OCI-LY7 (cell line): ENCODE data around the gene CCDC9B. TPM values are rescaled to one million over a fixed set of nuclear protein-coding genes. Genes with fewer than 3 reads are reported as not detected.

Experiments used
- BruUV-seq: library from RNA; stranded (reverse); fragments of 400-500 nt; replicated peaks from 2 replicates; lab custom pipeline; 2021; lab: Mats Ljungman, UMichigan
- CTCF ChIA-PET: fragments of 300-600 bp; sonication (Branson Sonifier 250); formaldehyde crosslinking; loops from one replicate; lab custom pipeline; 2022; ENCODE audit warnings: antibody characterized with exemption; ENCODE audit not compliant: unreplicated experiment; lab: Charles Lee
- POLR2A ChIA-PET: fragments of 300-600 bp; sonication (Branson Sonifier 250); formaldehyde crosslinking; loops from one replicate; lab custom pipeline; 2022; ENCODE audit warnings: antibody characterized with exemption; lab: Charles Lee
- DNase-seq: peaks from one replicate; pipeline ENCODE4 v3.0.0-alpha.2; 2015; ENCODE audit warnings: low spot score
- H2AFZ ChIP-seq: fragments of 200-600 bp; sonication (generic), shearing (Covaris generic); 2 replicates; pipeline ENCODE4 v1.6.1; 2014; ENCODE audit warnings: mild to moderate bottlenecking, antibody characterized with exemption, low read length, moderate library complexity
- H3K27ac ChIP-seq: fragments of 200-600 bp; sonication (generic); 2 replicates; pipeline ENCODE4 v1.5.1; 2014; ENCODE audit warnings: mixed run types, low read depth, mild to moderate bottlenecking, moderate library complexity, low read length, inconsistent platforms; ENCODE audit not compliant: poor library complexity, severe bottlenecking
- H3K36me3 ChIP-seq: fragments of 200-600 bp; sonication (generic); 2 replicates; pipeline ENCODE4 v1.6.1; 2014; ENCODE audit warnings: mild to moderate bottlenecking, antibody characterized with exemption, low read length, moderate library complexity, mixed read lengths; ENCODE audit not compliant: insufficient read depth
- H3K4me1 ChIP-seq: fragments of 200-600 bp; sonication (generic); 2 replicates; pipeline ENCODE4 v1.5.1; 2014; ENCODE audit warnings: mild to moderate bottlenecking, low read length; ENCODE audit not compliant: insufficient read depth, poor library complexity, severe bottlenecking
- H3K4me2 ChIP-seq: fragments of 200-600 bp; sonication (generic); 2 replicates; pipeline ENCODE4 v1.6.1; 2014; ENCODE audit warnings: mild to moderate bottlenecking, low read length
- H3K4me3 ChIP-seq: fragments of 200-600 bp; sonication (generic); 2 replicates; pipeline ENCODE4 v1.5.1; 2014; ENCODE audit warnings: mild to moderate bottlenecking, low read depth, low read length; ENCODE audit not compliant: poor library complexity, severe bottlenecking
- H3K79me2 ChIP-seq: fragments of 200-600 bp; sonication (generic); 2 replicates; pipeline ENCODE4 v1.6.1; 2016; ENCODE audit warnings: low read depth, mild to moderate bottlenecking, low read length, moderate library complexity, mixed read lengths; ENCODE audit not compliant: insufficient read depth
- H3K9me2 ChIP-seq: fragments of 200-600 bp; sonication (generic); 2 replicates; pipeline ENCODE4 v1.6.1; 2016; ENCODE audit warnings: mild to moderate bottlenecking, low read length, mixed read lengths; ENCODE audit not compliant: insufficient read depth
- H3K9me3 ChIP-seq: fragments of 200-600 bp; sonication (generic); 2 replicates; pipeline ENCODE4 v1.6.1; 2014; ENCODE audit warnings: mild to moderate bottlenecking, mixed run types, low read length, mixed read lengths
- H4K20me1 ChIP-seq: fragments of 200-600 bp; sonication (generic); 2 replicates; pipeline ENCODE4 v1.6.1; 2014; ENCODE audit warnings: mild to moderate bottlenecking, antibody characterized with exemption, low read length, moderate library complexity, mixed read lengths; ENCODE audit not compliant: insufficient read depth
- EZH2phosphoT487 ChIP-seq: fragments of 200-600 bp; sonication (generic); IDR thresholded peaks from 2 replicates; pipeline ENCODE4 v1.6.1; 2018; ENCODE audit warnings: low read depth, borderline replicate concordance, mild to moderate bottlenecking, mixed run types, antibody characterized with exemption, low read length, moderate library complexity, mixed read lengths
- intact Hi-C: fragments of 100-400 bp; cut with micrococcal nuclease; formaldehyde crosslinking; loops from one replicate; pipeline ENCODE4 v1.10.0; 2022; ENCODE audit not compliant: unreplicated experiment
- total RNA-seq, 2 experiments: library from RNA; depleted of rRNA in 1 of 2; stranded (reverse); fragments of >200 nt in 1 of 2; shearing (Covaris generic) in 1 of 2; gene quantifications; 2 replicates each; pipeline ENCODE4 v1.2.3, GENCODE V29; 2014 to 2022
- TF ChIP-seq, protein P1 (sequence below): fragments of 200-600 bp; sonication (generic); conservative IDR thresholded peaks from 2 replicates; pipeline ENCODE4 v1.5.1; 2014; ENCODE audit warnings: mild to moderate bottlenecking, antibody characterized with exemption, low read length, moderate library complexity, mixed read lengths

CCDC9B gene
- total RNA-seq, 2 experiments from 2014 or later, result 1.4 TPM; not detected in 1

- Histone ChIP-seq H3K79me2 (no peaks in the 10 kb centered on the region), H3K4me2 (no peak overlapping the region), H3K4me3 (no peak overlapping the region), H3K9me3 (no peaks in the 10 kb centered on the region), H2AFZ (no peak overlapping the region), H3K27ac (no peak overlapping the region), H3K9me2 (no peaks in the 10 kb centered on the region), H3K36me3 (no peaks in the 10 kb centered on the region), H4K20me1 (no peaks in the 10 kb centered on the region), H3K4me1 (no peaks in the 10 kb centered on the region)
- DNase-seq, result no peak
- TF ChIP-seq EZH2phosphoT487, result no peak
- TF ChIP-seq, protein P1, sequence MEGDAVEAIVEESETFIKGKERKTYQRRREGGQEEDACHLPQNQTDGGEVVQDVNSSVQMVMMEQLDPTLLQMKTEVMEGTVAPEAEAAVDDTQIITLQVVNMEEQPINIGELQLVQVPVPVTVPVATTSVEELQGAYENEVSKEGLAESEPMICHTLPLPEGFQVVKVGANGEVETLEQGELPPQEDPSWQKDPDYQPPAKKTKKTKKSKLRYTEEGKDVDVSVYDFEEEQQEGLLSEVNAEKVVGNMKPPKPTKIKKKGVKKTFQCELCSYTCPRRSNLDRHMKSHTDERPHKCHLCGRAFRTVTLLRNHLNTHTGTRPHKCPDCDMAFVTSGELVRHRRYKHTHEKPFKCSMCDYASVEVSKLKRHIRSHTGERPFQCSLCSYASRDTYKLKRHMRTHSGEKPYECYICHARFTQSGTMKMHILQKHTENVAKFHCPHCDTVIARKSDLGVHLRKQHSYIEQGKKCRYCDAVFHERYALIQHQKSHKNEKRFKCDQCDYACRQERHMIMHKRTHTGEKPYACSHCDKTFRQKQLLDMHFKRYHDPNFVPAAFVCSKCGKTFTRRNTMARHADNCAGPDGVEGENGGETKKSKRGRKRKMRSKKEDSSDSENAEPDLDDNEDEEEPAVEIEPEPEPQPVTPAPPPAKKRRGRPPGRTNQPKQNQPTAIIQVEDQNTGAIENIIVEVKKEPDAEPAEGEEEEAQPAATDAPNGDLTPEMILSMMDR, result no peak
- no TSS peak for BruUV-seq
- intact Hi-C loops, result no loop called here
- ChIA-PET POLR2A (interaction anchor here (0.9 to 1.5 kb wide), 2 partner anchors 9 to 21 kb away, joined by 3 to 4 read pairs; no protein-coding TSS in a partner anchor), CTCF (no interaction called here)
Observed at GRCh38 chr15:40377606-40378005, 36.9 kb upstream of the CCDC9B start.

GRCh38 chr15:40372981-40373380, 32.2 kb upstream of the CCDC9B start:
- Histone ChIP-seq H3K27ac (no peak overlapping the region), H3K4me1 (peaks cover 5% of the 10 kb centered on the region), H3K9me2 (no peaks in the 10 kb centered on the region), H3K36me3 (no peaks in the 10 kb centered on the region), H2AFZ (no peak overlapping the region), H3K4me2 (no peak overlapping the region), H3K9me3 (no peaks in the 10 kb centered on the region), H3K4me3 (no peak overlapping the region), H4K20me1 (no peaks in the 10 kb centered on the region), H3K79me2 (no peaks in the 10 kb centered on the region)
- no TSS peak for BruUV-seq
- ChIA-PET POLR2A (no interaction called here), CTCF (no interaction called here)
- no peak for DNase-seq
- intact Hi-C loops, result no loop called here
- TF ChIP-seq EZH2phosphoT487, result no peak
- TF ChIP-seq, protein P1, result no peak

GRCh38 chr15:40369971-40370370, 29.2 kb upstream of the CCDC9B start:
- CTCF ChIA-PET, result no interaction called here
- Histone ChIP-seq H3K36me3 (no peaks in the 10 kb centered on the region), H3K4me3 (no peak overlapping the region), H3K9me3 (no peaks in the 10 kb centered on the region), H4K20me1 (no peaks in the 10 kb centered on the region), H3K79me2 (no peaks in the 10 kb centered on the region), H3K27ac (no peak overlapping the region), H3K4me1 (peaks cover 9% of the 10 kb centered on the region), H3K4me2 (no peak overlapping the region), H3K9me2 (no peaks in the 10 kb centered on the region), H2AFZ (no peak overlapping the region)
- POLR2A ChIA-PET, result no interaction called here
- no peak for DNase-seq
- intact Hi-C loops, result no loop called here
- no TSS peak for BruUV-seq
- TF ChIP-seq, protein P1, result no peak
- TF ChIP-seq EZH2phosphoT487, result no peak
